ENCODE data around the gene MALRD1. TPM values are rescaled to one million over a fixed set of nuclear protein-coding genes. Genes with fewer than 3 reads are reported as not detected.

MALRD1 gene
- total RNA-seq, 4 donors from 2014 or later = 0.75 to 2.4 (median 0.82) TPM; not detected in 1

GRCh38 chr10:19708031-19708430, 659.4 kb downstream of the MALRD1 start:
- intact Hi-C loops (cut with DNase I; ENCODE audit: low total_unique reads) (no loop called here), in situ Hi-C loops (cut with MboI; ENCODE audit: low pct_ligation_motif_present in 1 of 4, low pct_unique_long_range_greater_than_20kb in 1 of 4, low sequenced_read_pairs in 3 of 4) (no loop called here)
- TF ChIP-seq CTCF (IDR thresholded peaks at IDR 0.05) = no peak
- no peak for TF ChIP-seq POLR2AphosphoS5 (IDR thresholded peaks at IDR 0.05)
- TF ChIP-seq EP300 (IDR thresholded peaks at IDR 0.05; ENCODE audit: low read depth) = no peak
- no peak for TF ChIP-seq POLR2A (IDR thresholded peaks at IDR 0.05)
- peaks cover 5 to 7% of the 10 kb centered on the region in 2 donors for H3K9me3 ChIP-seq
- H3K27ac ChIP-seq = no peak overlapping the region
- no peak for DNase-seq
- H3K36me3 ChIP-seq = no peaks in the 10 kb centered on the region
- no peak overlapping the region for H3K4me3 ChIP-seq
- H3K4me1 ChIP-seq = no peaks in the 10 kb centered on the region
- no peaks in the 10 kb centered on the region for H3K27me3 ChIP-seq

GRCh38 chr10:19710600-19710999, 662.0 kb downstream of the MALRD1 start:
- no peak overlapping the region for H3K4me3 ChIP-seq
- no peaks in the 10 kb centered on the region for H3K27me3 ChIP-seq
- H3K9me3 ChIP-seq = peaks cover 5 to 7% of the 10 kb centered on the region in 2 donors
- H3K36me3 ChIP-seq = no peaks in the 10 kb centered on the region
- intact Hi-C loops (cut with DNase I; ENCODE audit: low total_unique reads) = no loop called here
- in situ Hi-C loops (cut with MboI; ENCODE audit: low pct_ligation_motif_present in 1 of 4, low pct_unique_long_range_greater_than_20kb in 1 of 4, low sequenced_read_pairs in 3 of 4) = no loop called here
- H3K27ac ChIP-seq = no peak overlapping the region
- WGBS, 2 donors (ENCODE audit: low coverage in 1 of 2) = 64 to 70% methylated on average over 3 of the region's 3 CpGs
- DNase-seq = no peak
- TF ChIP-seq POLR2AphosphoS5 (IDR thresholded peaks at IDR 0.05) (no peak), POLR2A (IDR thresholded peaks at IDR 0.05) (no peak), CTCF (IDR thresholded peaks at IDR 0.05) (no peak), EP300 (IDR thresholded peaks at IDR 0.05; ENCODE audit: low read depth) (no peak)
- H3K4me1 ChIP-seq = no peaks in the 10 kb centered on the region

- TF ChIP-seq POLR2AphosphoS5 (IDR thresholded peaks at IDR 0.05) (no peak), CTCF (IDR thresholded peaks at IDR 0.05) (no peak), EP300 (IDR thresholded peaks at IDR 0.05; ENCODE audit: low read depth) (no peak), POLR2A (IDR thresholded peaks at IDR 0.05) (no peak)
- DNase-seq = no peak
- H3K27ac ChIP-seq = no peak overlapping the region
- in situ Hi-C loops (cut with MboI; ENCODE audit: low pct_ligation_motif_present in 1 of 4, low pct_unique_long_range_greater_than_20kb in 1 of 4, low sequenced_read_pairs in 3 of 4) (no loop called here), intact Hi-C loops (cut with DNase I; ENCODE audit: low total_unique reads) (no loop called here)
- no peak overlapping the region for H3K4me3 ChIP-seq
- H3K9me3 ChIP-seq = peaks cover 5 to 7% of the 10 kb centered on the region in 2 donors
- no peaks in the 10 kb centered on the region for H3K4me1 ChIP-seq
- no peaks in the 10 kb centered on the region for H3K36me3 ChIP-seq
- no peaks in the 10 kb centered on the region for H3K27me3 ChIP-seq
Measured at GRCh38 chr10:19713159-19713558, 664.6 kb downstream of the MALRD1 start.

GRCh38 chr10:19713800-19714525, 665.4 kb downstream of the MALRD1 start:
- H3K27ac ChIP-seq = no peak overlapping the region
- H3K9me3 ChIP-seq = peaks cover 5 to 7% of the 10 kb centered on the region in 2 donors
- TF ChIP-seq EP300 (IDR thresholded peaks at IDR 0.05; ENCODE audit: low read depth) (no peak), CTCF (IDR thresholded peaks at IDR 0.05) (no peak), POLR2A (IDR thresholded peaks at IDR 0.05) (no peak), POLR2AphosphoS5 (IDR thresholded peaks at IDR 0.05) (no peak)
- no peak for DNase-seq
- no peak overlapping the region for H3K4me3 ChIP-seq
- H3K27me3 ChIP-seq = no peaks in the 10 kb centered on the region
- in situ Hi-C loops (cut with MboI; ENCODE audit: low pct_ligation_motif_present in 1 of 4, low pct_unique_long_range_greater_than_20kb in 1 of 4, low sequenced_read_pairs in 3 of 4) (no loop called here), intact Hi-C loops (cut with DNase I; ENCODE audit: low total_unique reads) (no loop called here)
- no peaks in the 10 kb centered on the region for H3K36me3 ChIP-seq
- no peaks in the 10 kb centered on the region for H3K4me1 ChIP-seq
- WGBS, 2 donors (ENCODE audit: low coverage in 1 of 2) = 80 to 84% methylated on average over 9 to 18 of the region's 18 CpGs
